ENCODE data around the gene CYLC2.

CYLC2 gene

DNA sequence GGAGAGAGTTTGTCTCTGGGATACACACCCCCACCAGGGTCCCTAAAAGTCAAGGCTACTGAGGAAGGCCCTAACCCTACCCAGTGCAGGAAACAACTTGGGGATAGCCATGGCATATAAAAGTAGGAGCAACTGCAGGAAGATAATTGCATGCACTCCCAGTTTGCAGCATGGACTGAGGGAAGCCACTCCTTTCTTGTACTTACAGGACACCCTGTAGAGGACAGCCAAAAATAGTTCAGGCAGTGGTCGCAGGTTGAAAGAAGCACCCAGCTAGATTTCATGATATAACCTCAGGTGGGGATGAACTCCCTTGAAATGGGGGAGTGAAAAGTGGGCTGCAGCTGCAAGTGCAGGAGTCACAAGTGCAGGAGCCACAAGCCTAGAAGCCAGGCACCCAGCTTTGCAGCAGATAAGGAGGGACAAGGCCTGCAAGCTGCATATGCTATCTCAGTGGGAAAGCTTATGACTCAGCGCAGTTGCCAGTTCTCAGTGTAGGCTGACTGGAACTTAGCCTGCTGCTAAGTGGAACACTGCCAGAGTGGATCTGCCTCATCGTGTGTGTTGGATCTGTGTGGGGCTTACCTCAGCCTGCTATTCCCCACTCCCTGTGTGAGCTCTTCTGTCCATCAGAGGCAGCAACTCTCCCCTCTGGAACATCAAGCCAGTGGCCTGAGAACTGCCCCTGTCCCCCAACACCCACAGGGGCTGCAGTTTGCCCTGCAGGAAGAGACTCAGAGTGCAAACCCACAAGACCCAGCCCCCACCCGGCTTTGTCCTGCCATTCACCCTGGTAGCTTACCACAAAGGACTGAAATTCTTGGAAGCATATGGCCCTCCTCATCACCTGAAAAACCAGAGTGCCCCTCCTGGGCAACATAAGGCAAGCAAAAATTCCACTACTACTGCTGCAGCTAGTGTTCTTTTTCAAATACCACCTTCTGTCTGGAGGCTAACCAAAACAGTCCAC, 42.7 kb downstream of the CYLC2 start:
- no peak for TF ChIP-seq JUND (IDR thresholded peaks at IDR 0.05; ENCODE audit: low read depth)
- no peak for DNase-seq (ENCODE audit: low read depth in 1 of 2, low spot score in 1 of 2)
- in situ Hi-C loops (cut with HindIII; ENCODE audit: low pct_unique_long_range_greater_than_20kb, low sequenced_read_pairs) = no loop called here

DNA sequence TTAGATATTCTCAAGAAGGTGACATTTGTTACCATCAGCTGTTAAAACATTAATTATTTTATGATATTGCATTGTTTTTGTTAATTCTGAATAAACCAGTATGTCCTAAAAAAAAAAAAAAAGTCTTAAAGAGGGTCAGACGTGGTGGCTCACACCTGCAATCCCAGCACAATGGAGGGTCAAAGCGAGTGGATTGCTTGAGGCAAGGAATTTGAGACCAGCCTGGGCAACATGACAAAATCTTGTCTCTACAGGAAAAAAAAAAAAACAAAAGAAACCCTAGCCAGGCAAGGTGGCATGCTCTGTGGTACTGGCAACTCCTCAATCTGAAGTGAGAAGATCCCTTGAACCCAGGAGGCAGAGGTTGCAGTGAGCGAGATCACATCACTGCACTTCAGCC, 46.8 kb downstream of the CYLC2 start:
- in situ Hi-C loops (cut with HindIII; ENCODE audit: low pct_unique_long_range_greater_than_20kb, low sequenced_read_pairs) = no loop called here
- DNase-seq (ENCODE audit: low read depth in 1 of 2, low spot score in 1 of 2) = no peak
- no peak for TF ChIP-seq JUND (IDR thresholded peaks at IDR 0.05; ENCODE audit: low read depth)

Data from T47D (cell line).